ENCODE data around the gene GCH1. TPM values are rescaled to one million over a fixed set of nuclear protein-coding genes. Genes with fewer than 3 reads are reported as not detected.
A peak's percentile ranks its signal among the peaks of the same experiment; 100 is the strongest.

Gene GCH1
- total and polyA plus RNA-seq, 4 experiments from 2014 or later = 28.4 to 31.9 (median 30.5) TPM

DNA sequence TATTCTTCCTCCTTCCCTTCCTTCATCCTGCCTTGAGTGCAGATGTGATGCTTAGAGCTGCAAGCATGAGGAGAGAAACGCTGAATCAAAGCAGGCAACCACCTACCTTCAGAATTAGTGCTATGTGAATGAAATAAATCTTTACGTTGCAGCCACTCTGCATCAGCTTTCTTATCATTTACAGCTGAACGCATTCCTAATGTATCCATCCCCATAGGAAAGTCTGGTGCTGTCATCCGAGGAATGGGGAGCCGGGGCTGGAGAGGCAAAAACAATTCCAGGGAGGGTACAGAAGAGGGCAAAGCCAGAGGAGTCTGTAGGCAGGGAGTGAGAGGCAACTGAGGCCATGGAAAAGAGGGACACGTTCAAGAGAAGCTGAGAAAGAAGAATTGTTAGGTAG lies 90.0 kb downstream of the GCH1 start:
- Histone ChIP-seq H3K36me3 (ENCODE audit: insufficient read depth, low read length) (no peaks in the 10 kb centered on the region), H3K4me1 (ENCODE audit: insufficient read depth, low read length) (no peaks in the 10 kb centered on the region), H3K27ac (ENCODE audit: low read depth, low read length) (no peak overlapping the region), H3K9me3 (ENCODE audit: control insufficient read depth in 1 of 2, low read length in 2 of 2) (no peaks in the 10 kb centered on the region), H3K27me3 (ENCODE audit: insufficient read depth, low read length) (no peaks in the 10 kb centered on the region), H3K4me3 (ENCODE audit: low read length in 2 of 2) (no peak overlapping the region)
- CTCF ChIA-PET (ENCODE audit: partially characterized antibody) = interaction anchor here (0.6 to 5.5 kb wide), 2 partner anchors 8 to 25 kb away, joined by 3 to 35 read pairs; no protein-coding TSS in a partner anchor
- Mint-ChIP-seq H3K27ac (peak overlapping the region in 1 of 7 donors; percentile 14), H3K4me1 (no peaks in the 10 kb centered on the region), H3K27me3 (peaks cover 0 to 1% of the 10 kb centered on the region in 2 donors), H3K9me3 (no peaks in the 10 kb centered on the region), H3K36me3 (no peaks in the 10 kb centered on the region), H3K4me3 (no peak overlapping the region)
- DNase-seq = no peak
- intact Hi-C loops (cut with micrococcal nuclease) = no loop called here
- POLR2A ChIA-PET (ENCODE audit: partially characterized antibody) = no interaction called here

- Mint-ChIP-seq H3K4me1 (peaks cover 1 to 7% (median 5%) of the 10 kb centered on the region in 4 donors), H3K27ac (no peak overlapping the region), H3K9me3 (no peaks in the 10 kb centered on the region), H3K4me3 (no peak overlapping the region), H3K36me3 (no peaks in the 10 kb centered on the region), H3K27me3 (peaks cover 1 to 8% of the 10 kb centered on the region in 2 donors)
- Histone ChIP-seq H3K4me3 (ENCODE audit: low read length in 2 of 2) (no peak overlapping the region), H3K27me3 (ENCODE audit: insufficient read depth, low read length) (no peaks in the 10 kb centered on the region), H3K4me1 (ENCODE audit: insufficient read depth, low read length) (no peaks in the 10 kb centered on the region), H3K9me3 (ENCODE audit: control insufficient read depth in 1 of 2, low read length in 2 of 2) (no peaks in the 10 kb centered on the region), H3K27ac (ENCODE audit: low read depth, low read length) (no peak overlapping the region), H3K36me3 (ENCODE audit: insufficient read depth, low read length) (no peaks in the 10 kb centered on the region)
- intact Hi-C loops (cut with micrococcal nuclease) = no loop called here
- ChIA-PET POLR2A (ENCODE audit: partially characterized antibody) (no interaction called here), CTCF (ENCODE audit: partially characterized antibody) (no interaction called here)
- DNase-seq = no peak
These were observed 92.9 kb downstream of the GCH1 start for GRCh38 chr14:54809767-54810166.

DNA sequence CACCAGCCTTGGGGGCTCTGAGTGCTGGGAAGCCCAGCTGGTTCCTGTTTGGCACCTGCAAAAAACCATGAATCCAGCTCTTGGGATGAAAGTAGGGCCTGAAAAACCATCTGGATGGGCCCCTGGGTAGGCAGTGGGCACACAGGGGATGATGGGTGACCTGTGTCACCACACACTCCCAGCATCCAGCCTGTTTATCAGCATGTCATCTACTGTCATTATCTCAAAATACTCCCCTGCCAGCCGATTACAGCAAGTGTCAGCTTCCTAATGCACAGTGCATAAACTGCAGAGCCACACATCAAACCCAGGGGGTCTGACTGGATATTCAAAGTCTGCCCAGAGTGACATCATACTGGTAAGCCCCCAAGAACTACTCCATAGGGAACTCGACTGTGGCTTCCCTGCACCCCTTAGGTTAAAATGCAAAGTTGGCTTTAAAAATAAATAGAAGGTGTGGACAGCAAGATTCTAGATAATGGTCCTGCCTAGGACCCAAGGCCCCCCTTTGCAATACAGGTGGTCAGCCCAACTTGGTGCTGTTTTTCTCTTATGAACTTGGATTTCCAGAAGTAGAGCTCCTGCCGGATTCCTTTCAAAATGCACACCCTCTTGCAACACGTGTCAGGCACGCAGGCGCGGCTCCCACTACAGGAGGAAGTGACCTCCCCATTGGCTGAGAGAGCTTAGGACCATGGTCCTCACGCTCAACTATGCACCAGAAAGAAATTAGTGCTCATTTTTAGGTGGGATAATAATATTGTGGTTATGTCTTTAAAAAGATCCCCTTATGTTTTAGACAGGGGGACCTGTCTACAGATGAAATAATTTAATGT lies 94.1 kb downstream of the GCH1 start:
- peaks cover 1 to 10% of the 10 kb centered on the region in 2 donors for H3K27me3 Mint-ChIP-seq
- CTCF ChIA-PET (ENCODE audit: partially characterized antibody) = interaction anchor here (1.2 to 4.9 kb wide), 2 partner anchors 70 to 244 kb away, joined by 3 to 32 read pairs; no protein-coding TSS in a partner anchor
- Histone ChIP-seq H3K36me3 (ENCODE audit: insufficient read depth, low read length) (no peaks in the 10 kb centered on the region), H3K27ac (ENCODE audit: low read depth, low read length) (no peak overlapping the region), H3K4me1 (ENCODE audit: insufficient read depth, low read length) (no peaks in the 10 kb centered on the region), H3K4me3 (ENCODE audit: low read length in 2 of 2) (no peak overlapping the region), H3K9me3 (ENCODE audit: control insufficient read depth in 1 of 2, low read length in 2 of 2) (no peaks in the 10 kb centered on the region), H3K27me3 (ENCODE audit: insufficient read depth, low read length) (no peaks in the 10 kb centered on the region)
- no peak for DNase-seq
- H3K4me3 Mint-ChIP-seq = no peak overlapping the region
- POLR2A ChIA-PET (ENCODE audit: partially characterized antibody) = interaction anchor here (0.8 kb wide), 1 partner anchor 243 kb away, joined by 3 read pairs; no protein-coding TSS in a partner anchor
- H3K36me3 Mint-ChIP-seq = no peaks in the 10 kb centered on the region
- intact Hi-C loops (cut with micrococcal nuclease) = no loop called here
- H3K4me1 Mint-ChIP-seq = peaks cover 1 to 7% (median 5%) of the 10 kb centered on the region in 4 donors
- no peaks in the 10 kb centered on the region for H3K9me3 Mint-ChIP-seq
- no peak overlapping the region for H3K27ac Mint-ChIP-seq

DNA sequence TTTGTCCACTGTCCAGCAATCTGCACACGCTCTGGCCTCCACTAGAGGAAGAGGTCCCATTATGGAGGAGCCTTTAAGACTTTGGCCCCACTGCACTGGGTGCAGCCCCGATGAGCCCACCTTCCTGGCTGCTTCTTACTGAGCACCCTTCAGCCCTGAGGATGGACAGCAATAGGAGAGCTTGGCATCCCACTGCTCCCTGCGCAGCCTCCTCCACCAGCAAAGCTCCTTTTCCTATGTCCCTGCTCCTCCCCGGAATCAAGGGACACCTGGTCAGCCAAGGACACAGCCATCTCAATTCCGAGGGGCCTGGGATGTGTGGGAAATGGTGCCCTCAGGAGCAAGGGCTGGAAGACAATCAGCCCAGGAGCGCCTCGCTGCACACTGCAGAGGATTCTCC lies 94.7 kb downstream of the GCH1 start:
- Mint-ChIP-seq H3K4me1 (peaks cover 1 to 7% (median 5%) of the 10 kb centered on the region in 4 donors), H3K9me3 (no peaks in the 10 kb centered on the region)

GRCh38 chr14:54807428-54807827 lies 95.2 kb downstream of the GCH1 start:
- Histone ChIP-seq H3K27me3 (ENCODE audit: insufficient read depth, low read length) (no peaks in the 10 kb centered on the region), H3K4me1 (ENCODE audit: insufficient read depth, low read length) (no peaks in the 10 kb centered on the region), H3K4me3 (ENCODE audit: low read length in 2 of 2) (no peak overlapping the region), H3K9me3 (ENCODE audit: control insufficient read depth in 1 of 2, low read length in 2 of 2) (no peaks in the 10 kb centered on the region), H3K36me3 (ENCODE audit: insufficient read depth, low read length) (no peaks in the 10 kb centered on the region), H3K27ac (ENCODE audit: low read depth, low read length) (no peak overlapping the region)
- CTCF ChIA-PET (ENCODE audit: partially characterized antibody) = interaction anchor here (1.2 to 4.9 kb wide), 3 partner anchors 71 to 243 kb away, joined by 3 to 32 read pairs (median 8); partner anchors contain the start of gene GCH1
- Mint-ChIP-seq H3K4me3 (no peak overlapping the region), H3K4me1 (peaks cover 1 to 7% (median 5%) of the 10 kb centered on the region in 4 donors), H3K9me3 (no peaks in the 10 kb centered on the region), H3K27me3 (peaks cover 1 to 10% of the 10 kb centered on the region in 2 donors), H3K27ac (no peak overlapping the region), H3K36me3 (no peaks in the 10 kb centered on the region)
- intact Hi-C loops (cut with micrococcal nuclease) = no loop called here
- DNase-seq = no peak
- POLR2A ChIA-PET (ENCODE audit: partially characterized antibody) = interaction anchor here (0.8 kb wide), 1 partner anchor 242 kb away, joined by 3 read pairs; no protein-coding TSS in a partner anchor

More for the DNA sequence above, 94.7 kb downstream of the GCH1 start:
- Mint-ChIP-seq H3K27me3 (peaks cover 1 to 10% of the 10 kb centered on the region in 2 donors), H3K36me3 (no peaks in the 10 kb centered on the region), H3K4me3 (no peak overlapping the region), H3K27ac (no peak overlapping the region)
- H3K36me3 ChIP-seq (ENCODE audit: insufficient read depth, low read length) = no peaks in the 10 kb centered on the region
- no peak overlapping the region for H3K27ac ChIP-seq (ENCODE audit: low read depth, low read length)
- ChIA-PET POLR2A (ENCODE audit: partially characterized antibody) (interaction anchor here (0.8 kb wide), 1 partner anchor 242 kb away, joined by 3 read pairs; no protein-coding TSS in a partner anchor), CTCF (ENCODE audit: partially characterized antibody) (interaction anchor here (1.2 to 4.9 kb wide), 2 partner anchors 71 to 244 kb away, joined by 3 to 32 read pairs; no protein-coding TSS in a partner anchor)
- H3K4me3 ChIP-seq (ENCODE audit: low read length in 2 of 2) = no peak overlapping the region
- H3K4me1 ChIP-seq (ENCODE audit: insufficient read depth, low read length) = no peaks in the 10 kb centered on the region
- intact Hi-C loops (cut with micrococcal nuclease) = no loop called here
- H3K9me3 ChIP-seq (ENCODE audit: control insufficient read depth in 1 of 2, low read length in 2 of 2) = no peaks in the 10 kb centered on the region
- no peaks in the 10 kb centered on the region for H3K27me3 ChIP-seq (ENCODE audit: insufficient read depth, low read length)
- DNase-seq = no peak

GRCh38 chr14:54806616-54807015 lies 96.0 kb downstream of the GCH1 start:
- peaks cover 0 to under 1% (median 0%) of the 10 kb centered on the region in 8 donors for H3K9me3 Mint-ChIP-seq
- no peaks in the 10 kb centered on the region for H3K36me3 Mint-ChIP-seq
- intact Hi-C loops (cut with micrococcal nuclease) = loop anchor here (1.0 kb wide), 3 partner anchors 75 to 242 kb away; no protein-coding TSS in a partner anchor
- no peaks in the 10 kb centered on the region for H3K4me1 ChIP-seq (ENCODE audit: insufficient read depth, low read length)
- no peak overlapping the region for H3K27ac ChIP-seq (ENCODE audit: low read depth, low read length)
- CTCF ChIA-PET (ENCODE audit: partially characterized antibody) = interaction anchor here (1.7 to 4.9 kb wide), 6 partner anchors 8 to 242 kb away, joined by 8 to 35 read pairs (median 26); partner anchors contain the start of gene GCH1
- DNase-seq = no peak
- H3K4me3 ChIP-seq (ENCODE audit: low read length in 2 of 2) = no peak overlapping the region
- peaks cover 1 to 7% (median 5%) of the 10 kb centered on the region in 4 donors for H3K4me1 Mint-ChIP-seq
- H3K9me3 ChIP-seq (ENCODE audit: control insufficient read depth in 1 of 2, low read length in 2 of 2) = no peaks in the 10 kb centered on the region
- no peak overlapping the region for H3K27ac Mint-ChIP-seq
- H3K4me3 Mint-ChIP-seq = no peak overlapping the region
- H3K27me3 ChIP-seq (ENCODE audit: insufficient read depth, low read length) = no peaks in the 10 kb centered on the region
- H3K27me3 Mint-ChIP-seq = peaks cover 2 to 10% of the 10 kb centered on the region in 2 donors
- POLR2A ChIA-PET (ENCODE audit: partially characterized antibody) = no interaction called here
- H3K36me3 ChIP-seq (ENCODE audit: insufficient read depth, low read length) = no peaks in the 10 kb centered on the region

All from CD4-positive, alpha-beta memory T cell (primary cell).